ENCODE results near the gene SLC31A1.

- no peak for TF ChIP-seq REST (IDR thresholded peaks at IDR 0.05; ENCODE audit: insufficient read depth in 1 of 2, low read depth in 2 of 2, low read length in 2 of 2)
- TF ChIP-seq POLR2AphosphoS5 (IDR thresholded peaks at IDR 0.05; ENCODE audit: low read depth, low read length), result no peak
- TF ChIP-seq TAF1 (IDR thresholded peaks at IDR 0.05; ENCODE audit: borderline replicate concordance, insufficient read depth, low read length), result no peak
Observed at GRCh38 chr9:113173341-113173740, 48.0 kb upstream of the SLC31A1 start.
